ENCODE data around the gene STX12.
"Not testable (repeated sequence)": the region's sequence is repeated elsewhere in the genome, so short reads cannot be mapped to it uniquely, and the experiment has no call there.

Gene STX12

GRCh38 chr1:27823784-27824183, 50.8 kb downstream of the STX12 start:
- TF ChIP-seq ZNF121 (tag by site-specific recombination; IDR thresholded peaks at IDR 0.05) (0 out of 2 replicates have a peak, but pooled peaks have one; percentile 69), REPIN1 (tag by site-specific recombination; IDR thresholded peaks at IDR 0.05; ENCODE audit: low read depth) (no peak)
- CTCF ChIA-PET, result no interaction called here
- H3K4me3 ChIP-seq (ENCODE audit: low read depth, low read length), result no peak overlapping the region
- H3K36me3 ChIP-seq (ENCODE audit: control insufficient read depth in 2 of 2, insufficient read depth in 1 of 2, low read length in 2 of 2), result peaks cover 4 to 38% of the 10 kb centered on the region in 2 experiments
- POLR2A ChIA-PET, result interaction anchor here (0.9 to 1.1 kb wide), 2 partner anchors 51 to 60 kb away, joined by 3 read pairs; partner anchors contain the start of gene STX12
- H3K9me3 ChIP-seq (ENCODE audit: control insufficient read depth, insufficient read depth, low read depth, low read length), result no peaks in the 10 kb centered on the region
- H3K4me1 ChIP-seq (ENCODE audit: control insufficient read depth, insufficient read depth, low read length), result no peaks in the 10 kb centered on the region
- H3K27ac ChIP-seq (ENCODE audit: extremely low read depth, low read depth, low read length), result no peak overlapping the region

- POLR2A ChIA-PET, result interaction anchor here (0.9 kb wide), 1 partner anchor 52 kb away, joined by 3 read pairs; the partner anchor contains the start of gene STX12
- Histone ChIP-seq H3K36me3 (ENCODE audit: control insufficient read depth in 2 of 2, insufficient read depth in 1 of 2, low read length in 2 of 2) (peaks cover 4 to 32% of the 10 kb centered on the region in 2 experiments), H3K27ac (ENCODE audit: extremely low read depth, low read depth, low read length) (no peak overlapping the region), H3K9me3 (ENCODE audit: control insufficient read depth, insufficient read depth, low read depth, low read length) (no peaks in the 10 kb centered on the region), H3K4me3 (ENCODE audit: low read depth, low read length) (no peak overlapping the region), H3K4me1 (ENCODE audit: control insufficient read depth, insufficient read depth, low read length) (no peaks in the 10 kb centered on the region)
- CTCF ChIA-PET, result interaction anchor here (1.2 kb wide), 1 partner anchor 155 kb away, joined by 3 read pairs; no protein-coding TSS in a partner anchor
- TF ChIP-seq BCL11A (tag by site-specific recombination; IDR thresholded peaks at IDR 0.05; ENCODE audit: low read depth) (no peak), ZNF473 (tag by site-specific recombination; IDR thresholded peaks at IDR 0.05) (no peak), ZNF138 (tag by site-specific recombination; IDR thresholded peaks at IDR 0.05; ENCODE audit: borderline replicate concordance) (no peak), ZNF350 (tag by site-specific recombination; IDR thresholded peaks at IDR 0.05) (no peak), ZNF16 (tag by site-specific recombination; IDR thresholded peaks at IDR 0.05; ENCODE audit: low read depth) (no peak), ZNF843 (tag by site-specific recombination; IDR thresholded peaks at IDR 0.05) (no peak), ZNF133 (tag by site-specific recombination; IDR thresholded peaks at IDR 0.05) (no peak), ZBTB20 (tag by site-specific recombination; IDR thresholded peaks at IDR 0.05) (no peak), ZSCAN23 (tag by site-specific recombination; IDR thresholded peaks at IDR 0.05) (no peak), ZBTB26 (tag by site-specific recombination; optimal IDR thresholded peaks at IDR 0.05) (no peak), ZNF792 (tag by site-specific recombination; IDR thresholded peaks at IDR 0.05) (no peak), CTCF (tag by site-specific recombination; IDR thresholded peaks at IDR 0.05) (no peak), ZBTB48 (tag by site-specific recombination; IDR thresholded peaks at IDR 0.05) (no peak), SALL2 (tag by site-specific recombination; IDR thresholded peaks at IDR 0.05; ENCODE audit: borderline replicate concordance) (no peak), SP3 (tag by site-specific recombination; IDR thresholded peaks at IDR 0.05) (no peak), GLI4 (tag by site-specific recombination; IDR thresholded peaks at IDR 0.05) (no peak), ZNF670 (tag by site-specific recombination; IDR thresholded peaks at IDR 0.05; ENCODE audit: low read depth) (no peak), ZNF148 (tag by site-specific recombination; IDR thresholded peaks at IDR 0.05; ENCODE audit: borderline replicate concordance) (no peak), ZNF416 (tag by site-specific recombination; IDR thresholded peaks at IDR 0.05) (no peak), KLF8 (tag by site-specific recombination; IDR thresholded peaks at IDR 0.05) (no peak)
Measured at GRCh38 chr1:27824411-27824810, 51.4 kb downstream of the STX12 start.

GRCh38 chr1:27829339-27829960, 56.4 kb downstream of the STX12 start:
- POLR2A ChIA-PET, result interaction anchor here (0.7 to 2.5 kb wide), 6 partner anchors 10 to 213 kb away, joined by 3 to 51 read pairs (median 6); partner anchors contain the start of gene STX12
- H3K9me3 ChIP-seq (ENCODE audit: control insufficient read depth, insufficient read depth, low read depth, low read length); H3K4me1 ChIP-seq (ENCODE audit: control insufficient read depth, insufficient read depth, low read length); H3K27ac ChIP-seq (ENCODE audit: extremely low read depth, low read depth, low read length); H3K4me3 ChIP-seq (ENCODE audit: low read depth, low read length); CTCF ChIA-PET: not testable (repeated sequence)
- peaks cover 9 to 24% of the 10 kb centered on the region in 2 experiments for H3K36me3 ChIP-seq (ENCODE audit: control insufficient read depth in 2 of 2, insufficient read depth in 1 of 2, low read length in 2 of 2)

Data from HEK293 (cell line).